Astrocyte (in vitro differentiated cells and primary cell): Measurements from ENCODE around the gene SAA2.
"Not testable (repeated sequence)": the region's sequence is repeated elsewhere in the genome, so short reads cannot be mapped to it uniquely, and the experiment has no call there.

Experiments
- EZH2 ChIP-seq: IDR thresholded peaks from 2 replicates; pipeline ENCODE4 v1.6.1; 2012; ENCODE audit warnings: mild to moderate bottlenecking, low read length, inconsistent platforms; ENCODE audit not compliant: insufficient read depth
- TF ChIP-seq, protein P1 (sequence below): IDR thresholded peaks from 2 replicates; pipeline ENCODE4 v1.5.1; 2011; ENCODE audit warnings: low read depth, mild to moderate bottlenecking, inconsistent platforms, low read length, moderate library complexity; ENCODE audit not compliant: insufficient read depth

DNA sequence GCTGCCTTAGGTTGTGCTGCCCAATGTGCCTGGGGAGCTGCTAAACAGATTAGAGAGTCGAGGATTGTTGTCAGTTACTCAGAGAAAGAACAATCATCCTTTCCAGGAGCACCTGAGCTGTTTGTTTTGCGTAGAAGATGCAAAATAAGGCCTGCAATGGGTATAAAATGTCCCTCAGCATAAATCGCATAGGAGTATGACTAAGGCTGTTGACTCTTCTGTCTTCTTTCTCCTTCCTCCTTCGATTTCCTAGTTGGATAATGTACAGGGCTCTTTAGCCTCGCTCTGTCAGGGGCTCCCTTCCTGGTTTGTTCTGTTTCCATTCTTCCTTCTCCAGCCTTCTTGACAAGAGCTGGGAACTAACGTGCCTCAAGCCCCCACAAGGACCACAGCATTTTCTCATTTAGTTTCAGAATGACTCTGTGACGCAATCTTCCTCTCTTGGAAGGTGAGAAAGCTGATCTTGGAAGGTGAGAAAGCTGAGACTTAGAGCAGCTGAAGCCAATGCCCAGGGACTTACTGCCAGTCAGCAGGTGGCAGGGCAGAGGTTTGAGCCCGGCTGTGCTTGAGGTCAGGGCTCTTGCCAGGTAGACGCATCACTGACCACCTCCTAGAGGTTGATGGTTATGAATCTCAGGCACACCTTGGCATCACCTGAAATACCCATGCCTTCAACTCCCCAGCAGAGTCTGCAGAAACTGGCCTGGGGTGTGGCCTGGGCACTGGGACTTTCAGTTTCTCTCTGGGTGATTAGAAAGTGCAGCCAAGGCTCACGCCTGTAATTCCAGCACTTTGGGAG lies 19.1 kb upstream of the SAA2 start:
- TF ChIP-seq, protein P1, sequence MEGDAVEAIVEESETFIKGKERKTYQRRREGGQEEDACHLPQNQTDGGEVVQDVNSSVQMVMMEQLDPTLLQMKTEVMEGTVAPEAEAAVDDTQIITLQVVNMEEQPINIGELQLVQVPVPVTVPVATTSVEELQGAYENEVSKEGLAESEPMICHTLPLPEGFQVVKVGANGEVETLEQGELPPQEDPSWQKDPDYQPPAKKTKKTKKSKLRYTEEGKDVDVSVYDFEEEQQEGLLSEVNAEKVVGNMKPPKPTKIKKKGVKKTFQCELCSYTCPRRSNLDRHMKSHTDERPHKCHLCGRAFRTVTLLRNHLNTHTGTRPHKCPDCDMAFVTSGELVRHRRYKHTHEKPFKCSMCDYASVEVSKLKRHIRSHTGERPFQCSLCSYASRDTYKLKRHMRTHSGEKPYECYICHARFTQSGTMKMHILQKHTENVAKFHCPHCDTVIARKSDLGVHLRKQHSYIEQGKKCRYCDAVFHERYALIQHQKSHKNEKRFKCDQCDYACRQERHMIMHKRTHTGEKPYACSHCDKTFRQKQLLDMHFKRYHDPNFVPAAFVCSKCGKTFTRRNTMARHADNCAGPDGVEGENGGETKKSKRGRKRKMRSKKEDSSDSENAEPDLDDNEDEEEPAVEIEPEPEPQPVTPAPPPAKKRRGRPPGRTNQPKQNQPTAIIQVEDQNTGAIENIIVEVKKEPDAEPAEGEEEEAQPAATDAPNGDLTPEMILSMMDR, result not testable (repeated sequence)
- not testable (repeated sequence) for TF ChIP-seq EZH2
